HG03342 (cell line): ENCODE data around the gene TMEM163.
"Not testable (repeated sequence)": the region's sequence is repeated elsewhere in the genome, so short reads cannot be mapped to it uniquely, and the experiment has no call there.

ENCODE experiments used
- ATAC-seq: cut with Tn5 transposase; IDR thresholded peaks from one replicate; pipeline ENCODE4 v1.9.1; 2021; ENCODE audit warnings: mild to moderate bottlenecking, moderate library complexity; ENCODE audit not compliant: unreplicated experiment

The TMEM163 gene

DNA sequence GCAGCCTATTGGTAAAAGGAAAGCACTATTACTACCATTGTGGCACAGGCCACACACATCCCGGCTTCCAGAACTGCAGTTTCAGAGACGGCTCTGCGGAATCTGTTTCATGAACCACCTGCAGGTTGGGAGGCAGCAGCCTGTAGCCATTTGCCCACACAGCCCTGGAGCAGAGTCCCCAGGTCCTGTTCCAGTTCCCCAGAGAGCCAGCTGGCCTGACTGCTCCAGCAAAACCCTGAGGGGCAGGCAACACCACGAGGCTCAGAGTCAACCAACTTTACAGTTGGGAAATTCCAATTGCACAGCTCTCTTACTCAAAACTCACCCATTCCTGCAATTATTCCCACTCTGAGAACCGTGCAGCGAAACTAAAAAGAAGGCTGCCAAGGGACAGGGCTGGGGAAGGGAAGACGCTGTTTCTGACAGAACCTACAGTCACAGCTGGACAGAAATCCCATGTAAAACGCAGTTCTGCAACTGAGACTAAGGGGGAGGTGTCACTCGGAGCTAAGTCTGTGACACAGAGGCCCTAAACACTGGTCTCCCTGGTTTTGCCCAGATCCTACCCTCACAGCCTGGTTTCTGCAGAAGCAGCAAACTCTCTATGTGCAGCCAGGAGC, 219.4 kb downstream of the TMEM163 start:
- no peak for ATAC-seq

- no peak for ATAC-seq
Measured at GRCh38 chr2:134498654-134499053, 220.1 kb downstream of the TMEM163 start.

DNA sequence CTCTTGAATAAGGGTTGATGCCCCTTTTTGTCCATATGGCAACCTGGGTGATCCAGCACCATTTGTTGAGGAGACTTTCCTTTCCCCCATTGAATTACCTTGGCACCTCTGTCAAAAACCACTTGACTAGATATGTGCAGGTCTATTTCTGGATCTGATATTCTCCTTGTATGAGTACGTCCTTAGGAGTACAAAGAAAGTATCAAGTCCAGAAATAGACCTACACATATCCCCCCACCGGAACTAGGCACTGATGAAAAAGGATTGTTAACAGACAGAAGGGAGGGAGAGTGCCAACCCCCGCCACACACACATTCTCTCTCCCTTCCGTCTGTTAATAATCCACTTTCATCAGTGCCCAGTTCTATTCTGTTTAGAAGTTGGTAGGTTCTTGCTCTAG, 225.0 kb downstream of the TMEM163 start:
- no peak for ATAC-seq

GRCh38 chr2:134491771-134492441, 226.9 kb downstream of the TMEM163 start:
- no peak for ATAC-seq

DNA sequence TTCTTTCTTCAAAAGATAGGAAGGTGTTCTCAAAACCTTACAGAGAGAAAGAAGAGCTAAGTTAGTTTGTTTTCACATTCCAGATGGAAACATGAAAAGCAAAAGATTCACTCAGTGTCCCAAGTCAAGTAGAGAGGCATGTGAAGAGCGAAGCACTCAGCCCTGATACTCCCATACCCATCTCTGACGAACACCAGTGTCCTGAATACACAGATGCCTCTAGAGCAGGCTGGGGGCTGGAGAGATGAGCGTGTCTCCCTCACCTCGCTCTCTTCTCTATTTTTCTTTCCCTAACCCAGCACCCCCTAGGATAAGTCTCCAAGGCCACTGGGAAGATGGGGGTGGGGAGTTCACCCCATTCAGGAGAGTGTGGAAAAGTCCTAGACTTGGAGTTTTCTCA, 227.8 kb downstream of the TMEM163 start:
- no peak for ATAC-seq

DNA sequence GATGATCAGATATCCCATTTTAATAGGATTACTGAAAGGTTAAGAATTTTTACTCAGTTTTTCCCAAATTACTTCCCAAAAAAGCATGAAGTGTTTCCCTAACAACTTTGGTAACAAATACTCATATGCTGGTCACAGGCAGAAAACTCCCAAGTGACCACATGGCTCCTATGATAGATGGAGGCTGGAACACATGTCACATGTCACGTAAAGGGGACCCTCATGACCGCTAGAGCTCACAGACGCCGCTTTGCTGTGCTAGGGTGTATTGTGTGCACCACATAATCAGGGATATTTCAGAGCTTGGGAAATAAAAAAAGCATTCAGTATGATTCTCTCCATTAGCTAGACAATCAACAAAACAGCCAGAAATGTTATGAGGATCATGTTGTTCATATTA, 228.2 kb downstream of the TMEM163 start:
- ATAC-seq: no peak

GRCh38 chr2:134489732-134490384, 228.9 kb downstream of the TMEM163 start:
- ATAC-seq: no peak

DNA sequence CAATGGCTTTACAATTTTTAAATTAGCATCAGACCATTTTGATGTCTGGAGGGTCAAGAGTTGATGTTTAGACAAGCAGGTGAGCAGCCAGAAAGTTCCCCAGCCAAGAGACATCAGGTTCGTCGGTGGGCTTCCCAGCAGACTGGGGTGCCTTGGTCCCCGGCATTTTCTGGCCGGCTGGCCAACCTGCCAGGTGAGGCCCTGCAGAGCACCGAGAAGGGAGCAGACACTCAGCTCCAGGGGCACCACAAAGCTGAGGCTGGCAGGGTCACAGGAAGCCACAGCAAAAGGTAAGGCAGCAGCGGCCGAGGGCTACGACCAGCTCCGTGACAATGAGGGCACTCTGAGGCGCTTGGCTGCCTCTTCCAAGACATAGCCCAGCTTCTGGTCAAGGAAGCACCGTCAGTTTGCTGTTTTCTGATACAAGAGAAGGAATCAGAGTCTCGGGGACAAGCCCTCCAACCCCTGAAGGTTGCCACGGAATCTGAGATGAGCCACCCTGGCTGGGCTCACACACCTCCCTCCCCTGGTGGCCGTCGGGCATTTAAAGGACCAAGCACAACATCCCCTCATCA, 235.9 kb downstream of the TMEM163 start:
- ATAC-seq: no peak

- no peak for ATAC-seq
Measured at GRCh38 chr2:134482131-134482723, 236.6 kb downstream of the TMEM163 start.

GRCh38 chr2:134479696-134480330, 239.0 kb downstream of the TMEM163 start:
- no peak for ATAC-seq

DNA sequence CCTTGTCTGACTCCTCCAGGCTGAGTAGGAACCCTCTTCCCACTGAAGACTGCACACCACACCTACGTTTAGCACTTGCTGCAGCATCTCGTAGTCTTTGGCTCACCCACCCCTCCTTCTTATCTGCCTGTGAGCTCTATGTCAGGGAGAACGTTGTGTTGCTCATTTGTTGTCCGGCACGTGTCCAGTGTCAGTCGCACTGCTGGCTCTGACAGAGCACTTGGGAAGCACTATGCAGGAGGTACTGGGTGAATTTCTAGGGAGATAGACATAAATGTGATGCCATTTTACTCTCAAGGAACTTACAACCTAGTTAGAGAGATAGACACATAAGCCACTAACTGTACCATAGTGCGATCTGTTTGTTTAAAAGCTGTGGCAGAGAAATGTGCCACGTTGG, 241.8 kb downstream of the TMEM163 start:
- not testable (repeated sequence) for ATAC-seq

GRCh38 chr2:134470561-134471168, 248.1 kb downstream of the TMEM163 start:
- no peak for ATAC-seq

DNA sequence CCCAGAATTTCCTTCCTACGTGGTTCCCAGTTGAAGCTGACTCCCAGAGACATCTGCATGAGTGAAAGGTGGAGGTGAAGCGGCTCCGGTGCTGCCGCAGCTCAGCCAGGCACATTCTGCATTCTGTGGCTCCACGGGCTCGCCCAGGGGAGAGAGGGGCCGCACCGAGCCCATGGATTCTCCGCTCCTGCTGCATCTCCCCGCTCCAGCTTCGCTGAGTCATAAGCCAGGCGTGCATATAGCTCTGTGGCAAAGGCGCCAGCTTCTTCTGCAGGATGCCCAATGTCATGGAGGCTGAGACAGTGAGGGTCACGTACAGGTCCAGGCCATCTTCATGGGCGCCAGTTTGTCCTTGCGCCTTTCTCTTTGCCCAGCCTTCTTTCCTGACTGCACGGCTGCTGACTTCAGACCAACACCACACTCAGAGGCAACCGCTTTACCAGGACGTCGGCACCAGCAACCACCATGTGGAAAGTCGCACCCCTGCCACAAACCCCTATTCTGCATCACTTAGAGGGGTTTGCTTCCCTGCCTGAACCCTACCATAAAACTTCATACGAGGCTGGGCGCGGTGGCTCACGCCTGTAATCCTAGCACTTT, 249.2 kb downstream of the TMEM163 start:
- no peak for ATAC-seq

DNA sequence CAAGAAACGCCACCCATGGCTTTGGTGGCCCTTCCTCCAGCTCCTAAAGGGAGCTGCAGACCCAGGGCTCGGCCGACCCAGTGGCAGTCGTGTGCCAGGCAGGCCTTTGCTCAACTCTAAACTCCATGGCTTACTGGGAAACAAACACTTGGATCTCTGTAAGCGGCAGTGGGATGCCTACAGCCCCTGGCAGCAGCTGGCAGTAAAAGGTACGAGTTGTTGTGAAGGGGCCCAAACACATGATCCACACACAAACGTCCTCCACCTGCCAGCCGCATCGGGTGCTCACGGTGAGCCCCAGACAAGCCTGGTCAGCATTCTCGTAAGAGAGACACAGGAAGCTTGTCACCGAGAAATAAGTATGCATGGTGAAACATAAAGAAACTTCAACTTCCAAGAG, 250.0 kb downstream of the TMEM163 start:
- no peak for ATAC-seq

DNA sequence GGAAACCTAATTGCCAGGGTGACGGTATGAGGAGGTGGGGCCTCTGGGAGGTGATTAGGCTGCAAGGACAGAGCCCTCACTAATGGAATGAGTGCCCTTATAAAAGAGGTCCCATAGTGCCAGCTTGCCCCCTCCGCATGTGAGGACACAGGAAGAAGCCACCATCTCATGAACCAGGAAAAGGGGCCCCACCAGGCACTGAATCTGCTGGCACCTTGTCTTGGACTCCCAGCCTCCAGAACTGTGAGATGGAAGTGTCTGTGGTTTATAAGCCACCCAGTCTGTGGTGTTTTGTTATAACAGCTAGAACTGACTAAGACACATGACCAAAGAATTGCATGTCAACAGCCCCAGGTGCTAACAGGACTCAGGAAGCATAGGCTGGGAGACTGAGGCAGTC, 250.6 kb downstream of the TMEM163 start:
- no peak for ATAC-seq

GRCh38 chr2:134466141-134466540, 252.7 kb downstream of the TMEM163 start:
- ATAC-seq: no peak

- ATAC-seq: no peak
Measured at GRCh38 chr2:134465228-134466105, 253.3 kb downstream of the TMEM163 start.

GRCh38 chr2:134463699-134464022, 255.1 kb downstream of the TMEM163 start:
- ATAC-seq: no peak
